Mesodermal cell (in vitro differentiated cells): ENCODE measurements around the gene SLC22A23.

Experiments
- H3K27ac ChIP-seq: 2 replicates; pipeline ENCODE4 v1.7.0; 2013; ENCODE audit warnings: mild to moderate bottlenecking, low read depth, low read length, moderate library complexity; ENCODE audit not compliant: severe bottlenecking
- H3K36me3 ChIP-seq: 2 replicates; pipeline ENCODE4 v1.7.1; 2013; ENCODE audit warnings: mild to moderate bottlenecking, low read length, moderate library complexity; ENCODE audit not compliant: control insufficient read depth, insufficient read depth
- H3K4me1 ChIP-seq: one replicate; pipeline ENCODE4 v1.7.1; 2013; ENCODE audit warnings: mild to moderate bottlenecking, low read length; ENCODE audit not compliant: insufficient read depth, control insufficient read depth, poor library complexity, severe bottlenecking
- H3K4me3 ChIP-seq: 2 replicates; pipeline ENCODE4 v1.7.0; 2013; ENCODE audit warnings: low read length, control low read depth, mild to moderate bottlenecking; ENCODE audit not compliant: insufficient read depth, poor library complexity, severe bottlenecking; ENCODE audit errors: extremely low read depth
- H3K9me3 ChIP-seq: 2 replicates; pipeline ENCODE4 v1.7.1; 2013; ENCODE audit warnings: mild to moderate bottlenecking, low read length, moderate library complexity; ENCODE audit not compliant: control insufficient read depth
- WGBS, 2 experiments: methylation state at CpG; one replicate each; pipeline ENCODE4 v1.1.5; 2013; ENCODE audit warnings: missing lambda C conversion rate in 2 of 2; ENCODE audit not compliant: insufficient coverage in 2 of 2; 5-methylcytosine and 5-hydroxymethylcytosine counted together

Gene SLC22A23

DNA sequence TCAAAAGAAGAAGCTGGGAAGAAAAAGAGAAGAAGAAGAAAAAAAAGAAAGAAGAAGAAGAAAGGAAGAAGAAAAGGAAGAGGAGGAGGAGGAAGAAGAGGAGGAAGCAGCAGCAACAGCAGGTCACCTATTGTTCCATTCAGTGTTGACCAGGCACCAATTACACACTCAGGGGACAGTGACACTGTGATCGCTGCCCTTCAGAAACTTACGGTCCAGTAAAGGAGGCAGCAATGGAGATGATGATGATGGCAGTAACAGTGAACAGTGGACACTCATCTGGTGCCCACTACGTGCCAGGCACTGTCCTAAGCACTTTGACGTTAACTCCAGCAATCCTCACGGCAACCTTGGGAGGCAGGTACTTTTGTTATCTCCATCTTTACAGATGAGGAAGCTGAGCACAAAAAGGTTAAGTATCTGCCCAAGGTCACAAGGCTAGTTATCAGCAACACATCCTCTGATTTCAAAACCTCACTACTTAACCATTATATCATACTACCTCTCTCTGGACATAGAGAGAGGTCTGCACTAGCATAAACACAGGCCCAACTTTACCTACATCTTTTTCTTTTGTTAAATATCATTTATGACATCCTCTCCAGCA lies 83.2 kb downstream of the SLC22A23 start:
- Histone ChIP-seq H3K36me3 (no peaks in the 10 kb centered on the region), H3K4me3 (no peak overlapping the region), H3K9me3 (no peaks in the 10 kb centered on the region), H3K4me1 (no peaks in the 10 kb centered on the region), H3K27ac (no peak overlapping the region)
- 100% methylated on average over 3 to 5 of the region's 5 CpGs for WGBS, 2 experiments

DNA sequence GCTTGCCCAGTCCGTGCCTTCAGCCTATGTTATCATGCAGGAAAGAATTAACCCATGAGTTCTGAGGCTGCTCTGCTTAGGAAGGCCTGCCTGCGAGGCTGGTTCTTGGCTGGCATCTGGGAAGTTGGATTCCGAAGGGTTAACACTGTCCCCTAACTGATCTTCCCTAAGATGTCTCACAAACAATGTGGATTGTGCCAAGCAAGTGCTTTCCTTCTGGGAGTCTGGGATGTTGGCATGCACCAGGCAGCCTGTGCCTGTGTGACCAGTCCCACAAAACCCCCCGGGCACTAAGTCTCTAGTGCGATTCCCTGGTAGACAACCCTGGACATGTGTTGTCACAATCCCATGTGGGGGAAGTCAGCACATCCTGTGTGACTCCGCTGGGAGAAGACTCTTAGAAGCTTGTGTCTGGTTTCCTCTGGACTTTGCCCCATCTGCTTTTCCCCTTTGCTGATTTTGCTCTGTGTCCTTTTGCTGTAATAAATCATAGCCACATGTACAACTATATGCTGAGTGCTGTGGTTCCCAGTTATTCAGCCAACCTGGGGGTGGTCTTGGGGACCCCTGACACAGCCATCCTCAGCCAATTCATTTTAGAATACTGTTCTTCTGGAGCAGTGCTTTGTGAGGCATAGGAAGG lies 83.8 kb downstream of the SLC22A23 start:
- Histone ChIP-seq H3K4me1 (no peaks in the 10 kb centered on the region), H3K36me3 (no peaks in the 10 kb centered on the region), H3K4me3 (no peak overlapping the region), H3K27ac (no peak overlapping the region), H3K9me3 (no peaks in the 10 kb centered on the region)
- 82 to 97% methylated on average over 5 to 6 of the region's 6 CpGs for WGBS, 2 experiments

DNA sequence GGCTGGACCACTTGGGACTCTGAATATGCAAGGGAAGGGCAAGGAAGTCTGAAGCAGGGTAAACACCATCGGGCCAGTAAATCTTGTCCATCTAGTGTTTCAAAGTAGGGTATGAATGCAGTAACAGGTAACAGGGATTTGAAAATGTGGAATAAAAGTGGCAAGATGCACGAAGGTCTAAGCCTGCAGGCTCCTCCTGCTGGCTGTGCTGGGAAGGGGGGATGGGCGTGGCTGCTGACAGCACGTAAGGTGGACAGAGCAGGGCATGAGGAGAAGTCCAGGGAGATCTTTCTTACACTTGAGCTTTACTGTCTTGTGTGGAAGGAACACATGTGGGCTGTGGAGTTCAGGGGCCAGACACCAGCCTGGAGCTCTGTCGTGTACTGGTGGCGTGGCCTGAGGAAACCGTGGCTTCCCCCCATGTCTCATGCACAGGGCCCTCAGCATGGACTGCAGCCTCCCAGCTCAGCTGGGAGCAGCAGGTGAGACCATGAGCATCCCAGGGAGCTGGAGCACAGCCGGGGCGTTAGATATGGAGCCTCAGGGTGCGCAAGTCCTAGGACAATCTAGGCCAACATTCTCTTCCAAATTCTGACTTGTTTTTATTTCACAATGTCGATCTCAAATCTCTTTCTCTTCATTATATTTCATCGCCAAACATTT lies 84.5 kb downstream of the SLC22A23 start:
- H3K27ac ChIP-seq: no peak overlapping the region
- H3K9me3 ChIP-seq: no peaks in the 10 kb centered on the region
- no peak overlapping the region for H3K4me3 ChIP-seq
- H3K4me1 ChIP-seq: no peaks in the 10 kb centered on the region
- H3K36me3 ChIP-seq: no peaks in the 10 kb centered on the region
- 88 to 90% methylated on average over 11 of the region's 12 CpGs for WGBS, 2 experiments

DNA sequence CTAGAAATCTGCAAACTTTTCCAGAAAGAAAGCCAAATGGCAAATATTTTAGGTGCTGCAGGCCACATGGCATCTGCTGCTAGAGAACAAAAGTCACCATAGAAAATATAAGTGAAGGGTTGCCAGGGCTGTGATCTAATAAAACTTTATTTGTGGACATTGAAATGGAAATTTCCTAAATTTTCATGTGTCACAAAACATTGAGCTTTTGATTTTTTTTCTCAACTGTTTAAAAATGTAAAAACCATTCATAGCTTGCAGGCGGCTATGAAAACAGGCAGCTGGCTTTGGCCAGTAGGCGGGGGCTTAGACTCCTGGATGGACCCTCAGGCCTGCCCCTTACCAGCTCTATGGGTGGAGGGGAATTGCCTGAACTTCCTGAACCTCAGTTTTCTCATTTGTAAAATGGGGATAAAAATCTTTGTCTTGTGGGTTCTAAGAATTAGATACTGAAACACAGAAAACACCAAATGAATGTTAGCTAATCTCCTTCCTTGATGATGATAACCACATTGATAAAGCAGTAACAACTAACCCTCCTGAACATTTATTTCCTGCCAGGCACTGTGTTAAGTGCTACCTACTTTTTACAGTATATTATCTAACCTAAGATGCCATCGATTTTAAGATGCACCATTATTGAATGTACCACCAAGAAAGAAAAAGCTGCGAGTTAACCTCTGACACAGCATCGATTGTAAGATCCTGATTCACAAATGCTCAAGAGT lies 85.5 kb downstream of the SLC22A23 start:
- Histone ChIP-seq H3K4me3 (no peak overlapping the region), H3K9me3 (no peaks in the 10 kb centered on the region), H3K4me1 (no peaks in the 10 kb centered on the region), H3K36me3 (no peaks in the 10 kb centered on the region), H3K27ac (no peak overlapping the region)
- WGBS, 2 experiments: 88 to 100% methylated on average over 1 to 3 of the region's 5 CpGs

DNA sequence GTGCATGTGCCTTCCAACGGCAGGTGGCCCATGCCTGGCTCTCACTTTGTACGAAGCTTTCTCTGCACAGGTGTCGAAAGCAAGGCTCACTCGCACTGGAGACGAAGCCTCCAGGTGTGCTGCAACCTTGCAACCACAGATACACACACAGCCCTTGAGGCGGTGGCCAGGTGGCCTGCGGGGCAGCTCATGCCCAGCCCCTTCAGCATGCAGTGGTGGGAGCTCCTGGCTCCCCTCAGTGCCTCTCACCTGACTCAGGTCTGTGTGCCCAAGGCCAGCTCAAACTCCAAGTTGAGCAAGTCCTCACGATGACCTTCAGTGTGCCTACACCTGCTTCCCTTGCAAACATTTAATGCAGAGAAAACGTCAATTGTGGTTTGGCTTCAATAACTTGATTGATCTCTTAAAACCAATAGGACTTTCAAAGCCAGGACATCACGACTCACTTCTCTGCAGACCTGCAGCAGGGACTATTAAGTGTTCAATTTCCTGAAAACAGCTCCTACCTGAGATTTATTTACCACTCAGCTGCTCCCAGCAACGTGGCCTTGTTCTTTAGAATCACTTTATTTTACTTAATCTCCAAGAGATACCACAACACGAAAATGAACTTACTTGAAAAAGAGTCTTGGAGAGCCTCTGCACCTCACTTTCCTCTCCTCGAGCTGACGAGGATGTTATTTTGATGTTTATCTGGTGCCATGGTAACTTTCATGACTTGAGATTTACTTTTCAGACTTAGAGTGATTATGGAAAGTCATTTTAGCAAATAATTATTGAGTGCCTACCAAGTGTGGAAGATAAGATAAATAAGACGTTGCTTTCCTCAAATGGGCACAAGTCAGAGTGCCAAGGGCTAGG lies 86.3 kb downstream of the SLC22A23 start:
- H3K27ac ChIP-seq: no peak overlapping the region
- no peaks in the 10 kb centered on the region for H3K4me1 ChIP-seq
- H3K9me3 ChIP-seq: no peaks in the 10 kb centered on the region
- H3K4me3 ChIP-seq: no peak overlapping the region
- no peaks in the 10 kb centered on the region for H3K36me3 ChIP-seq
- WGBS, 2 experiments: 92 to 95% methylated on average over 14 to 15 of the region's 15 CpGs

DNA sequence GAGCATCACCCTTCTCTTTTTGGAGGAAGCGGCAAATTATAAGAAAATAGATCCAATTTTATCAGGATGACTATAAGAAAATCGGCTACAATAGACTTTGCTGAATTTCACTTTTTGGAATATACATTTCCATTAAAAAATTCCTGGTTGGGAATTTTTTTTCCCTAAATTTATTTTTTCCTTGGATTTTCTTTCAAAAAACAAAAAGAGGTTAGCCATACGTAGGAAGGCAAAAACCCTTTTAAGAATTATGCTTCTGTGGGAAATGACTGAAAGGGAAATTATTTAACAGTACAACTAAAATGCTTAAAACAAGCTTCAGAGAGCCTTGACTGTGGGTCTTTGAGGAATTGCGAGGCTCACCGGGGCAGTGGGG lies 86.9 kb downstream of the SLC22A23 start:
- Histone ChIP-seq H3K9me3 (no peaks in the 10 kb centered on the region), H3K36me3 (no peaks in the 10 kb centered on the region), H3K4me3 (no peak overlapping the region), H3K27ac (no peak overlapping the region), H3K4me1 (no peaks in the 10 kb centered on the region)
- WGBS, 2 experiments: 84 to 86% methylated on average over 2 of the region's 5 CpGs

DNA sequence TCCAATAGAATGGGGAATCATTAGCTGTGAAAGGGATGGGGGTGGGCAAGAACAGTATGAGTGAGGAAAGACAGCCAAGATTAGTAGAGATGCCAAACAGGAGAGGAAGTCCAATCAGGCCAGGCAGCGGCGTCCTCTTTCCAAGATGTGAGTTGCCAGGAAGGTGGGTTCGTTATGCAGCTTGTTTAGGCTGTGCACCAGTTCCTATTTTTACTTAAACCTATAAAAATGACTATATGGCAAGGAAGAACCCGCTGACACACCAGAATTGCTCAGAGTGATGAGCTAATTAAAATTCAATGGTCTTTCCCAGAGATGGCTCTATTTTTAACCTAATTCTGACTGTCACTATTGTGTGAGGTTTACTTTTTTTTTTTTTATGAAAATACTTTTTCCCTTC lies 88.2 kb downstream of the SLC22A23 start:
- H3K27ac ChIP-seq: no peak overlapping the region
- H3K4me1 ChIP-seq: no peaks in the 10 kb centered on the region
- WGBS, 2 experiments: 67% methylated on average over 1 of the region's 4 CpGs; no CpG with 5 or more reads in 1 of the 2 experiments
- H3K4me3 ChIP-seq: no peak overlapping the region
- H3K36me3 ChIP-seq: no peaks in the 10 kb centered on the region
- H3K9me3 ChIP-seq: no peaks in the 10 kb centered on the region

DNA sequence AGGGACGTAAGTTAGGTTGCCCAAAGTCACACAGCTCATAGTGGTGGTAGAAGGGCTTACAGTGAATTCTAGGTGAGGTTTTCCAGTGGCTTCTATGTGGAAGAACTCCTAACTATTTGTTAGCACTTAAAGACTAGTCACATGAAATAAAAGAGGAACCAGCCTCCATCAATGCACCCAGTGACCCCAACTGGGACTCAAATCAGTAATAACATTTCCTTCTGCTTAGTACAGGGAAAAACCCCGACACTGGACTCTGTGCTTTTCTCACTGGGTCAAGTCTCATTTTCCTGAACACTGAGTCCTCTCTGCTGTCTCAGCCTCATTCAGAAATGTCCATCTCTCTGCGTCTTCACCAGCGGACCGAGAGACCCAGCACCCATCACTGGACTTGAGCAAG lies 89.2 kb downstream of the SLC22A23 start:
- WGBS, 2 experiments: 37 to 92% methylated on average over 1 to 2 of the region's 5 CpGs

DNA sequence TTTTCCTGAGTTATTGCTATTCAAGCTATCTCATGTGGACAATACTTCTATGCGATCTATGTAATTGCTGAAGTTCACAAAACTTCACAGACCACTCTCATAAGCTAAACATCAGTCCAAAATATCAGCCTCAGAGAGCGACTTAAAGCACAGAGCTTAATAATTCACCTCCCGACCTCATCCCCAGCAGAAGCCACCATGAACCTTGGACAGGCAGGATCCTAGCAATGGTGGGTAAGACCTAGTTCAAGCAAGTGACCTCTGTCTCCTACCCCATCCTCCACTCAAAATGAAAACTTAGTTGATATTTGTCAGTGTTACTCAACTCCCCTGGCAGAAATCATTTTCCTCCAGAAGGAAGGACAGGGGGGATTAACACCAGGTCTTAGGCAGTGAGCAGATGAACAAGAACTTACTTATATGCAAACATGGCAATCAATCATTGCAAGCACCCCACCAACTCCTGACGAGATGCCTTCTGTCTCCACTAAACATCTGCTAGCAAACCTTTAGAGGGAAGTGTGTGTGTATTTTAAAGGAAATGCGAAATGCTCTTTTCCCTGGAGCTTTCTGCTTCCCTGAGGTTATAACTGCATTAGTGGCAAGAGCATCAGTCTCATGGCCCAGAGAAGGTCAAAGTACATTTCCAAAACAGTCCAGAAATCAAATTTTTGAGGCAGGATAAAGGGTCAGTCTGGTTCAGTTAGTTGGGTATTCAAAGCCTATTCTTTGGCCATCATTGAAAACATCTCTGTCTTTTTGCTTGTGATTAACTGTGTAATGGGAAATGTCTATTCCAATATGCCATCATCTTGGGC lies 90.0 kb downstream of the SLC22A23 start:
- H3K36me3 ChIP-seq: no peaks in the 10 kb centered on the region
- no peaks in the 10 kb centered on the region for H3K9me3 ChIP-seq
- WGBS, 2 experiments: 90 to 100% methylated on average over 2 to 4 of the region's 5 CpGs
- no peak overlapping the region for H3K4me3 ChIP-seq
- no peaks in the 10 kb centered on the region for H3K4me1 ChIP-seq
- H3K27ac ChIP-seq: no peak overlapping the region

More for the DNA sequence above, 89.2 kb downstream of the SLC22A23 start:
- Histone ChIP-seq H3K27ac (no peak overlapping the region), H3K4me3 (no peak overlapping the region), H3K4me1 (no peaks in the 10 kb centered on the region), H3K9me3 (no peaks in the 10 kb centered on the region), H3K36me3 (no peaks in the 10 kb centered on the region)
